GM12891 (cell line): ENCODE results near the gene FCAMR.

Experiments used
- POLR2A ChIP-seq: IDR thresholded peaks from 2 replicates; pipeline ENCODE4 v1.6.1; 2011; ENCODE audit warnings: low read depth, low read length, control low read depth
- POLR2AphosphoS5 ChIP-seq: IDR thresholded peaks from 2 replicates; pipeline ENCODE4 v1.6.1; 2011; ENCODE audit warnings: low read depth, low read length, control low read depth

- no peak for TF ChIP-seq POLR2A
- no peak for TF ChIP-seq POLR2AphosphoS5
Measured at GRCh38 chr1:206935491-206936067, 34.7 kb downstream of the FCAMR start.
